HG03520 (cell line): ENCODE measurements around the gene CDK2AP2.
"Not testable (repeated sequence)": the region's sequence is repeated elsewhere in the genome, so short reads cannot be mapped to it uniquely, and the experiment has no call there.

Experiments used
- ATAC-seq: cut with Tn5 transposase; IDR thresholded peaks from one replicate; pipeline ENCODE4 v1.9.1; 2021; ENCODE audit warnings: mild to moderate bottlenecking, moderate library complexity; ENCODE audit not compliant: unreplicated experiment

Gene CDK2AP2

DNA sequence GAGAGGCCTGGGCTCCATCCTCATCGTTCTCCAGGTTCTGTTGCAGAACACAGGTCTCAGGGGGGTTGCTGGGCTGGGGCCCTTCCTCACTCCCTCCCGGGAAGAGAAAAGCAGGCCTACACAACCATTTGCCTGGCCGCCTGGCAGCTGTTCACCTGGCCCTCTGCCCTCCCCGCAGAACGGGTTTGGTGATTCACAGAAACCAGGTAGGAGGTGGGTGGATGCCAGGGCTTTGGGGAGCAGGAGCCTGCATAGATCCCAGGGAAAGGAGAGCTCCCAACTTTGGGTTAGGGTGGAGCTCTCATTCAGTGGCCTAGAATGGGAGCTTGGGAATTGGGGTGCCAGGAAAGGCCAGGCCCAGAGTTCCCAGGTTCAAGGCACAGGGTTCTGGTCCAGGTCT is 39.9 kb downstream of the CDK2AP2 start:
- no peak for ATAC-seq

DNA sequence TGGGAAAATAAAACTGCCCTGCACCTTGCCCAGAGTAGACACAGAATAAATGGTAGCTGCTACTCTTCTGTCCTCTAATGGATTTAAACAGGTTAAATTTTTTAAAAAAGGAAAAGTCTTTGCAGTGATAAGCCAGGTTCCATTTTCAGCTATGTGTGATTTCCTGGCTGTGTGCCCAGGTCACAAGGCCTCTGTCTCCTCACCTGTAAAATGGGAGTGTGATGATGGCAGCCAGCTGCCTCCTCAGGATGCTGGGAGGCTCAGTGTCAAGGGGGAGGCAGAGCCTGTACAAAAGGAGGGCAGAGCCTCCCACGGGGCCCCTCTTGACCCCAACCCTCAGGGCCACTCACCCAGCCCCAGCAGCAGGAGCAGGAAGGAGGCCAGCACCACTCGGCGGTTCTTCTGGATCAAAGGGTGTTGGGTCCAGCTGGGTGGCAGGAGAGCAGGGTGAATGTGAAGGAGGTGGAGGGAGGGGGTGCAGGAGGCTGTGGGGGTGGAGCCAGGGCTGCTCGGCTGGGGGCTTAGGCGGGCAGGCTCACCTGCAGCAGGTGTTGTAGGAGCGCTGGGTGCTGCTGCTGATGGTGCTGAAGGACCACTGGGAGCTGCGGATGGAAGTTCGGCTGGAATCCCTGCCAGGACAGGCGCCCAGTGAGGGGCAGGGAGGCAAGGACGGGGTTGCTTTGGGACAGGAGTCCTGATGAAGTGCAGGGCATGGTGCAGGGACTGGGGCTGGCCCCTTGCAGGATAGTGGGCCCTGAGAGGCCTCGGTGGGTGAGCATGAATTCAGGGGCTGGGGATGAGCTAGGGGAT is 40.8 kb downstream of the CDK2AP2 start:
- no peak for ATAC-seq

DNA sequence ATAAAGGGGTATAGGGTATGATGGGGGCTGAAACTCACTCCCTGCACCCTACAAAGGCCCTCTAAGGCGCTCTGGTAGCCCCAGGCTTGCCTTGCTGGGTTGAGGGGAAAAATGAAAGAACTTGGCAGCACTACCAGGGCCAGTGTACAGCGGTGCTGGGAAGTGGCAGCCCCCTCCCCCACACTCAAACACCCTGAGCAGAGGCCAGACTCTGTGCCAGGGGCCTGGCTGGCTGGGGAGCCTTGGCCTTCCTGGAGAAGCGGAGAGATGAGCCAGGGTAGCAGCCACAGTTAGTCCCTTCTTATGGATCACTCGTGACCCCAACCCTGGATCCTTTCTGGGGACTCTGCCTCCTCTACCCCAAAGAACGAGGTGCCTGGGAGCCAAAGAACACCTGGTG is 41.6 kb downstream of the CDK2AP2 start:
- ATAC-seq: no peak

DNA sequence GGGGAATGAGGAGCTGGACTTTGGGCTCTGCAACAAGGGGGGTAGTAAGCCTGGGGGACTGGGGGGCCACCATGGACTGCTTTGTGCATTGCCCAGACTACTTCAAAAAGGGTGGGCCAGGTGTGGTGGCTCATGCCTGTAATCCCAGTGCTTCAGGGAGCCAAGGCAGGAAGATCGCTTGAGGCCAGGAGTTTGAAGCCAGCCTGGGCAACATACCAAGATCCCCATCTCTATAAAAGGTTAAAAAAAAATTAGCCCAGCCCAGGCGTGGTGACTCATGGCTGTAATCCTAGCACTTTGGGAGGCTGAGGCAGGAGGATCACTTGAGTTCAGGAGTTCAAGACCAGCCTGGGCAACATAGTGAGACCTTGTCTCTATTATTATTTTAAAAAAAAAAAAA is 42.4 kb downstream of the CDK2AP2 start:
- ATAC-seq: not testable (repeated sequence)

DNA sequence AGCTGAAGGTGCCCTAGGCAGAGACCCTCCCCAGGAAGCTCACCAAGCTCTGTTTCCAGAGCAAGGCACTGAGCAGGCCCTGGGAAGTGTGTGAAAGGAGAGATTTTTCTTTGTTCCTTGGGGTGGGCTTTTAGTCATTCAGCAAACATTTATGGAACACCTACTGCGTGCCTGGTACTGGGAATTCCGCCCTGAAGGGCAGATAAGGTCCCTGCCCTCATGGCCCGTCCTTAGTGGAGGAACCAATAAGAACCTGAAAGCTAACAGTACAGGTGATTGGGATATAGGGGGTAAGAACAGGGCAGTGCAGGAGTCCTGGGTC is 42.8 kb downstream of the CDK2AP2 start:
- no peak for ATAC-seq

DNA sequence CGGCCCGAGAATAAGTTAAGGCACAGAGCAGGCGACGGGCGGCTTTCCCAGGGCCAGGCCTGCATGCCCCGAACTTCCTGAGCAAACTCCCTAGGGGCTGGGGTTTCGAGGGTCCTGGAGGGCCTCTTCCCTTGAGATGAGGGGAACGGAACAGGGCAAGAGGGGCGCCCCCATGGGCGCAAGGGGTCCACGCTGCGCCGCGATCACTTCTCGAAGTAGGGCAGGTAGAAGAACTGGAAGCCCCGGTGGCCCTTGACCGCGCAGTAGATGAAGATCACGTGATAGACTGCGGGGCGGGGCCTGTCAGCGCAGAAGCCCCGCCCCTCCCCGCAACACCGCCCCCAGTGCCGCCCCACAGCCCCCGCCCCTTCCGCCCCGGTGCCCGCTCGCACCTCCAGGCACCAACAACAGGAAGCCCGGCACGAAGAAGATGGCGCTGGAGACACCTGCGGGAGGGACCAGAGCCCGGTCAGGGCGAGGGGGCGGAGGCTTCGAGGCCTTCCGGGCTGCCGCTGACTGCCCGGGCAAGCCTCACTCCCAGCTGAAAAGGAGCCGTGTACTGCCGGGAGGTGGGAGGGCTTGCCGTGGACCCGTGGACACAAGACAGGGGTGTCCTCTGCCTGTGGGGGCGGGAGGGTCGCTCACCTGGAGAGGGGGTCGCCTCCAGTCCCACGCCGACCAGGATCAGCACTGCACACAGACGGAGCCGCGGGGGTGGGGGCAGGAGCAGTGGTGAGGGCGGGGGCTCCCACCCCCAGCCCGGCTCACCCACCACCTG is 43.4 kb downstream of the CDK2AP2 start:
- peak; percentile 43 for ATAC-seq

DNA sequence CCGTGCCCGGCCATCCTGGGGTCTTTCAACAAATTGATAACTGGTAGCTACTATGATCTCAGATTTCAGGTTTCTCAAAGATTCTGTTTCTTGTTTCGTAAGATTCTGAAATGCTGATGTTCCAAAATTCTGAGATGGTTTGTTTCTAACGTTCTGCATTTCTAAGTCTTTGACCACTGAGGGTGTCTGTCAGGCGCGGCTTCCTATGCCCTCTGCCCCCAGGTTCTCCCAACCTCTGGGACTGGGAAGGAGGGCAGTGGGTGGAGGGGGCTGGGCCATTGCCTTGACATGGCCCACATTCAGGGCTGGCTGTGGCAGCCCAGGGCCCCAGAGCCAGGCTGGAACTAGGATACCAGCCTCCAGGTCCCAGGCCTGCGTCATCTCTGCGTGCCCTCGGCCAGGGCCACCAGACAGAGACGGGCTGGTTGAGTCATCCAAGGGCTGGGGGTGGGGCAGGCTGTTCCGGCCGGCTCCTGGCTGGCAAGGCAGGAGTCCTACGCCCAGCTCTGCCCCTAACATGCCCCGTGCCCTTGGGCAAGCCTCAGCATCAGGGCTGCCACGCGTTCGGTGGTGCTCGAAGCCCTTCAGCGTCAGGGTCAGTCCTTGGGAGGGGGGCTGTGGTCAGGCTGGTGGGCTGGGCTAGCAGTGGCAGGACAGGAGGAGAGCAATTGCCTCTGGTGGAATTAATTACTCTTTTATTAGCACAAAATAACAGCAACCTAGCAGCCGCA is 44.1 kb downstream of the CDK2AP2 start:
- ATAC-seq: no peak

DNA sequence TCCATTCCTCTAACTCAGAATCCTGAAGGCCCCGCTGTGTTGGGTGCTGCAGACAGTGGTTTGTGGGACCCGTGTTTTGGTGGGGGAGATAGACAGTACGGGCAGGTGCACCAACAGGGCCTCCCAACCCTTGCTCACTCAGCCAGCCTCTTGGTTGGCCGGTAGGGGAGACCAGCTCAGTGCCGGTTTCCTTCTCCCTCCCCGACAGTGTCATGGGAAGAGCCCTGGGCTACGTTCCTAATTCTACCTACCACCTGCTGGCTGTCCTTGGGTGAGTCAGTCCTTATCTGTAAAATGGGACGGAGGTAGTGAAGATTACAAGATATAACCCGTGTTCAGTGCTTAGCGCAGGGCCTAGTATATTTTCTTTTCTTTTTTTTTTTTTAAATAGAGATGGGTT is 44.8 kb downstream of the CDK2AP2 start:
- ATAC-seq: no peak

DNA sequence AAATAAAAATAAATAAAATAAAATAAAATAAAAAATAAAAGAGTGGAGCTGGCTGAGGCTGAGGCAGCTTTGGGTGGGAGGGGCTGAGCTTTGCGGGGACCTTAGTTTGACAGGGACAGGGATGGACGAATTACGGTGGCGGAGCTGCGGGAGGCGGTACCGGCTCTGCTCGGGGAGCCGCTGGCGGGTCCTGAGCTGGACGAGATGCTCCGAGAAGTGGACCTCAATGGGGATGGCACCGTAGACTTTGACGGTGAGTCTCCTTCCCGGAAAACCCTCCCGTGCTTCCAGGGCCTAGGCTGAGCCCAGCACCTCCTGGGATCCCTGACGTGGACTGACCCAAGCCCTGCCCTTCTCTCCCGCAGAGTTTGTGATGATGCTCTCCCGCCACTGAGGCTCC is 49.7 kb downstream of the CDK2AP2 start:
- ATAC-seq: no peak

DNA sequence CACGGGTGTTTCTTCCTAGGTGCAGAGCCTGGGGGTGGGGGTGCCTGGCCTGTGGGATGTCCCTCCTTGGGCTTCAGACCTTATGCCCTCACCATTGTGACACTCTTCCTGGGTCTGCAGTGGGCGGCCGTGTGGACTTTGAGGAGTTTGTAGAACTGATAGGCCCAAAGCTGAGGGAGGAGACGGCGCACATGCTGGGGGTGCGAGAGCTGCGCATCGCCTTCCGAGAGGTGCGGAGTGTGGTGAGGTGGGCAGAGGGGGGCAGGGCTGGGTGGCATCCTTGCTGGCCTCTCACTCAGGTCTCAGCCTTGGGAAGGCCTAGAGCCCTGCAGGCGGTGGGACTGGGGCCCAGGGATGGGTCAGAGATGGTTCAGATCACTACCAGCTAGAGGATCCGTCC is 50.5 kb downstream of the CDK2AP2 start:
- no peak for ATAC-seq
